HG02840 (cell line): ENCODE data around the gene PPP4R3A.
"Not testable (repeated sequence)": the region's sequence is repeated elsewhere in the genome, so short reads cannot be mapped to it uniquely, and the experiment has no call there.

ENCODE experiments used
- ATAC-seq: cut with Tn5 transposase; IDR thresholded peaks from one replicate; pipeline ENCODE4 v1.9.1; 2021; ENCODE audit warnings: mild to moderate bottlenecking, moderate library complexity, moderate number of reproducible peaks; ENCODE audit not compliant: unreplicated experiment, low FRiP score

PPP4R3A gene

DNA sequence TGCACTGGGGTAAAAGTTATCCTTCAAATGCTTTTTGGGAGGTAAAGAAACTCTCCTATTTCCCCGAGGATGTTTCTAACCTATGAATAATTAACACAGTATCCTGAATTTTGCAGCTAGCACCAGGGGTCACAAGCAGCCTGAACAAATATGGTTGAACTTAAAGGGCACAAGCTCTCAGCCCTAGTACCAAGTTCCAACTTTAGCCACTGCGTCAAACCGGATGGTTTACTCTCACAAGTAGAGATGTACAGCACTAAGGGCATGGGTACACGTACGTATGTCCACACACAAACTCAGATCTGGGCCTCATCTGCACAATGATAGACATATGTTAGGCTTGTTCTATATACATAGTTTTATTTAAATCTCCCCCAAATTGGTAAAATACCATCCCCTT lies 97.2 kb downstream of the PPP4R3A start:
- ATAC-seq: no peak

- ATAC-seq: no peak
Measured at GRCh38 chr14:91410771-91411536, 99.2 kb downstream of the PPP4R3A start.

GRCh38 chr14:91409928-91410718 lies 100.0 kb downstream of the PPP4R3A start:
- no peak for ATAC-seq

DNA sequence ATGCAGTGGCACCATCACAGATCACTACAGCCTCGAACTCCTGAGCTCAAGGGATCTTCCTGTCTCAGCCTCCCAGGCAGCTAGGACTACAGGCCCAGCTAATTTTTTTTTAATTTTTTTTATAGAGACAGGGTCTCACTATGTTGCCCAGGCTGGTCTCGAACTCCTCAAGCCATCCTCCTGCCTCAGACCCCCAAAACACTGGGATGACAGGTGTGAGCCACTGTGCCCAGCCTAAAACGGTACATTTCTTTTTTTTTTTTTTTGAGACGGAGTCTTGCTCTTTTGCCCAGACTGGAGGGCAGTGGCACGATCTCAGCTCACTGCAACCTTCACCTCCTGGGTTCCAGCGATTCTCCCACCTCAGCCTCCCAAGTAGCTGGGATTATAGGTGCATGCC lies 100.9 kb downstream of the PPP4R3A start:
- ATAC-seq: not testable (repeated sequence)
